ENCODE data around the gene TNIP1. TPM values are rescaled to one million over a fixed set of nuclear protein-coding genes. Genes with fewer than 3 reads are reported as not detected.

The TNIP1 gene
- total and polyA plus RNA-seq, 2 experiments from 2014 or later, result 94.9 to 134 TPM

DNA sequence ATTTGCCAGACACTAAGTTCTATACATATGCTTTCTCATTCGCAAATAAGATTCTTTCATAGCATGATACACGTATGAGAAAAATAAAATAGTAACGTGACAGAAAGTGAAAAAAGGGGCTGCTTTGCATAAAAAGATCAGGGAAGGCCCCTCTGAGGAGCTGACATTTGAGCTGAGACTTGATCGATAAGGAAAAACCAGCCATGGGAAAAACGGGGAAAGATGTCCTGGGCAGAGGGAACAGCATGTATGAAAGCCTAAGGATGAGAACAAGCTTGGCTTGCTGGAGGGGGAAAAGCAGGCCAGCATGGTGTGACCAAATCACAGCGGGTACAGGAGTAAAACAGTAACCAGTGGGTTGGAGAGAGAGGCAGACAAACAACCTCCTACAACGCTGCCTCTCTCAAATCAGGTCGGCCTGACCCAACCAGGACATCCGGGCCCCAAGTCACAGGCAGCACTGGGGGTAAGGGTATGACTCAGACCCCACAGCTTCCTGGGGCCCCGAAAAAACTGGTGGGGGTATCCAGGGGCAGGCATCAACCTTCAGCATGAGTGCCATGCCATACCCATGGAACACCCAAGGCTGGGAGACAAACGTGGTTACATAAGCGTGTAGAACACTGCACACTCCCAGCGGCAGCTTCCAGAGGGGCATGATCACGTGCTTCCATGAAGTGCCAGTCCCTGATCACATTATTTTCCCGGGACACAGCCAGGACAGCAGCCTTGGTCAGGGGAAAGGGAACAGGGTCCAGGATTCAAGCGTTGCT is 2.2 kb downstream of the TNIP1 start:
- H3K36me3 ChIP-seq, result no peaks in the 10 kb centered on the region
- H3K4me1 ChIP-seq (ENCODE audit: low read depth), result peaks cover 15% of the 10 kb centered on the region
- no peak for DNase-seq (ENCODE audit: low read depth in 1 of 2, low spot score in 1 of 2)
- H3K4me3 ChIP-seq, result no peak overlapping the region
- no peaks in the 10 kb centered on the region for H3K9me3 ChIP-seq (ENCODE audit: low read depth)
- H3K27me3 ChIP-seq, result no peaks in the 10 kb centered on the region
- H3K27ac ChIP-seq, result no peak overlapping the region
- TF ChIP-seq, protein P1, sequence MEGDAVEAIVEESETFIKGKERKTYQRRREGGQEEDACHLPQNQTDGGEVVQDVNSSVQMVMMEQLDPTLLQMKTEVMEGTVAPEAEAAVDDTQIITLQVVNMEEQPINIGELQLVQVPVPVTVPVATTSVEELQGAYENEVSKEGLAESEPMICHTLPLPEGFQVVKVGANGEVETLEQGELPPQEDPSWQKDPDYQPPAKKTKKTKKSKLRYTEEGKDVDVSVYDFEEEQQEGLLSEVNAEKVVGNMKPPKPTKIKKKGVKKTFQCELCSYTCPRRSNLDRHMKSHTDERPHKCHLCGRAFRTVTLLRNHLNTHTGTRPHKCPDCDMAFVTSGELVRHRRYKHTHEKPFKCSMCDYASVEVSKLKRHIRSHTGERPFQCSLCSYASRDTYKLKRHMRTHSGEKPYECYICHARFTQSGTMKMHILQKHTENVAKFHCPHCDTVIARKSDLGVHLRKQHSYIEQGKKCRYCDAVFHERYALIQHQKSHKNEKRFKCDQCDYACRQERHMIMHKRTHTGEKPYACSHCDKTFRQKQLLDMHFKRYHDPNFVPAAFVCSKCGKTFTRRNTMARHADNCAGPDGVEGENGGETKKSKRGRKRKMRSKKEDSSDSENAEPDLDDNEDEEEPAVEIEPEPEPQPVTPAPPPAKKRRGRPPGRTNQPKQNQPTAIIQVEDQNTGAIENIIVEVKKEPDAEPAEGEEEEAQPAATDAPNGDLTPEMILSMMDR (IDR thresholded peaks at IDR 0.05; ENCODE audit: low read depth, low read length), result no peak

GRCh38 chr5:151077967-151078366 is 2.9 kb downstream of the TNIP1 start:
- TF ChIP-seq, protein P1 (IDR thresholded peaks at IDR 0.05; ENCODE audit: low read depth, low read length), result no peak
- peaks cover 15% of the 10 kb centered on the region for H3K4me1 ChIP-seq (ENCODE audit: low read depth)
- no peak overlapping the region for H3K27ac ChIP-seq
- no peaks in the 10 kb centered on the region for H3K36me3 ChIP-seq
- DNase-seq (ENCODE audit: low read depth in 1 of 2, low spot score in 1 of 2), result no peak
- H3K27me3 ChIP-seq, result no peaks in the 10 kb centered on the region
- H3K4me3 ChIP-seq, result no peak overlapping the region
- H3K9me3 ChIP-seq (ENCODE audit: low read depth), result no peaks in the 10 kb centered on the region

DNA sequence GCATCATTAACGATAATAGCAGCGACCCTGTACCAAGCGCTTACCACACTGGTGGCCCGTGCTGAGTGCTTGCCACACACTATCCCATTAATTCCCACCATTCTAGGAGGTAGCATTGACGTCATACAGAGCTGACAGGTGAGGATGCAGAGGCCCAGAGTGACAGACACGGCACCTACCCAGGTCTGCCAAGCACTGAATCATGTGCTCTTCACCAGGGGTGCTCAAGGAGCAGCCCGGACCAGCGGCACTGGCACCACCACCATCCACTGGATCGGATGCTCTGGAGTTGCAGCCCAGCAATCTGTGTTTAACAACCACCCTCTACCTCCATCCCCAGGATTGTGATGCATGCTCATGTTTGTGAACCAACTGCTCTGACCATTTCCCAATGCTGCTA is 3.4 kb downstream of the TNIP1 start:
- H3K4me1 ChIP-seq (ENCODE audit: low read depth), result peaks cover 12% of the 10 kb centered on the region

DNA sequence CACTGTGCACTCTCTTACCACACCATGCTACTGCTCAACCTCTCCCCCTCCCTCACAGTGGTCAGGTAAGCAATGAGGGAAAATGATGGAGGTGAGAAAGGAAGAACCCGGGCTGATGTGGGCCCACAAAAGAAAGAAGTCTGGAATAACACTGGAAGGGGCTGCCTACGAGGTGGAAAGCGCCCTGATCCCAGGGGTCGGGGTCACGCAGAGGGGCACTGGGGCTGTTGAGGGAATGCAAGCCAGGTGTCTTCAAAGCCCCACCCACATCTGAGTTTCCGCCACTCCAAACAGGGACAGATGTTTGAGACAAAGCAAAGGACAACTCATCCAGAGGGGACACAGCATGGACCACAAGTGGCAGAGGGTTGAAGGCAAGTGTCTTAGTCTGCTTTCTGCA is 4.2 kb downstream of the TNIP1 start:
- Histone ChIP-seq H3K4me1 (ENCODE audit: low read depth) (peaks cover 4% of the 10 kb centered on the region), H3K27me3 (no peaks in the 10 kb centered on the region), H3K27ac (no peak overlapping the region), H3K4me3 (no peak overlapping the region), H3K36me3 (no peaks in the 10 kb centered on the region), H3K9me3 (ENCODE audit: low read depth) (no peaks in the 10 kb centered on the region)
- TF ChIP-seq, protein P1 (IDR thresholded peaks at IDR 0.05; ENCODE audit: low read depth, low read length), result no peak
- no peak for DNase-seq (ENCODE audit: low read depth in 1 of 2, low spot score in 1 of 2)

More for the DNA sequence above, 3.4 kb downstream of the TNIP1 start:
- Histone ChIP-seq H3K27ac (no peak overlapping the region), H3K4me3 (no peak overlapping the region), H3K9me3 (ENCODE audit: low read depth) (no peaks in the 10 kb centered on the region), H3K27me3 (no peaks in the 10 kb centered on the region), H3K36me3 (no peaks in the 10 kb centered on the region)
- no peak for DNase-seq (ENCODE audit: low read depth in 1 of 2, low spot score in 1 of 2)
- TF ChIP-seq, protein P1 (IDR thresholded peaks at IDR 0.05; ENCODE audit: low read depth, low read length), result no peak

DNA sequence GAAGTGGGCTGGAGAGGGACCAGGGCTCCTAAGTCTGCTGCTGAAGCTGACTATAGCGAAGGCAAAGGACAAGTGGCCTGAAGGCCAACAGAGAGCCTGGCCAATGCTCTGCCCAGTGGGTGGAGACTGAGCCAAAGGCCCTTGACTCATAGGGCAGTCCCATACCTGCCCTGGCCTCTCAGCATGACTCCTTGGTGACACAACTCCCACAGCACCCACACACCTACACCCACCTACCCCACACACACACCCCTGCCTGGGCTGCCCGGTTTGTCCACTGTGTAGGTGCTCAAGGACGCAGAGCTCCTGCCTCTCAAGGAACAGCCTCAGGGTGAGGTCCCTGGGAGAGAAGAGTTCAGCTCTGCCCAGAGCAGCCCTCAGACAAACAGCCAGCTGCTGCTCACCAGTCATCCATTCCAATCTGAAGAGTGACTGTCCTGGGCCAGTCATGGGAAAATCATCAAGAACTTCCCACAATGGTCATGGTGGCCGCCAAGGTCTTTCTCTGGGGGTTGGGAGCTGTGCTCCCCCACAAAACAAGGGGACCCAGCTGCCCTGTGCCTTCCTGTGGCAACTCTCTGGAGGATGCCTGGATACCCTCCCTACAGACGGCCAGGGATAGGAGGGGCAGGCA is 5.0 kb downstream of the TNIP1 start:
- Histone ChIP-seq H3K9me3 (ENCODE audit: low read depth) (no peaks in the 10 kb centered on the region), H3K36me3 (no peaks in the 10 kb centered on the region), H3K27ac (peak overlapping the region; percentile 44), H3K4me1 (ENCODE audit: low read depth) (peaks cover 4% of the 10 kb centered on the region), H3K4me3 (no peak overlapping the region), H3K27me3 (no peaks in the 10 kb centered on the region)
- TF ChIP-seq, protein P1 (IDR thresholded peaks at IDR 0.05; ENCODE audit: low read depth, low read length), result no peak
- no peak for DNase-seq (ENCODE audit: low read depth in 1 of 2, low spot score in 1 of 2)
